SK-N-SH (cell line): Measurements from ENCODE around the gene PHKA2.
A peak's percentile ranks its signal among the peaks of the same experiment; 100 is the strongest.

ENCODE experiments used
- CTCF ChIP-seq: fragments of 200-600 bp; sonication (generic); IDR thresholded peaks from 2 replicates; pipeline ENCODE4 v1.6.1; 2017; ENCODE audit warnings: antibody characterized with exemption, mild to moderate bottlenecking, moderate library complexity
- GABPA ChIP-seq: IDR thresholded peaks from 2 replicates; pipeline ENCODE4 v1.4.0; 2012; ENCODE audit warnings: low read depth, mild to moderate bottlenecking
- MAX ChIP-seq: IDR thresholded peaks from 2 replicates; pipeline ENCODE4 v1.4.0; 2012; ENCODE audit warnings: low read depth
- REST ChIP-seq: IDR thresholded peaks from 2 replicates; pipeline ENCODE4 v1.6.1; 2012; ENCODE audit warnings: mild to moderate bottlenecking, low read depth, low read length, moderate library complexity
- RXRA ChIP-seq: IDR thresholded peaks from 2 replicates; pipeline ENCODE4 v1.4.0; 2012; ENCODE audit warnings: low read depth, mild to moderate bottlenecking, borderline replicate concordance
- TAF1 ChIP-seq: IDR thresholded peaks from 2 replicates; pipeline ENCODE4 v1.6.1; 2012; ENCODE audit warnings: low read depth, mild to moderate bottlenecking, low read length, moderate library complexity, borderline replicate concordance
- USF1 ChIP-seq: IDR thresholded peaks from 2 replicates; pipeline ENCODE4 v1.4.0; 2012; ENCODE audit warnings: low read depth, borderline replicate concordance

GRCh38 chrX:18931972-18932371, 51.9 kb downstream of the PHKA2 start:
- TF ChIP-seq MAX = no peak
- TF ChIP-seq GABPA = no peak
- no peak for TF ChIP-seq TAF1
- peak; percentile 62 for TF ChIP-seq CTCF
- no peak for TF ChIP-seq USF1
- no peak for TF ChIP-seq RXRA
- no peak for TF ChIP-seq REST
